Thyroid gland (tissue), 4 donors: ENCODE results near the gene ARL16.

Experiments
- POLR2A ChIP-seq, 2 donors: fragments of 450-650 bp; IDR thresholded peaks; one replicate each; pipeline ENCODE4 v1.6.1; 2017; ENCODE audit warnings: antibody characterized with exemption in 2 of 2, mild to moderate bottlenecking in 2 of 2, moderate library complexity in 1 of 2
- TF ChIP-seq, protein P1 (sequence below), 6 experiments: fragments of 200-600 bp in 3 of 6; fragments of 450-650 bp in 3 of 6; sonication (generic) in 3 of 6; IDR thresholded peaks; one replicate each; pipeline ENCODE4 v1.5.1; 2016 to 2019; ENCODE audit warnings: antibody characterized with exemption in 6 of 6, mild to moderate bottlenecking in 2 of 6, inconsistent platforms in 1 of 6, moderate library complexity in 1 of 6

- TF ChIP-seq, protein P1, sequence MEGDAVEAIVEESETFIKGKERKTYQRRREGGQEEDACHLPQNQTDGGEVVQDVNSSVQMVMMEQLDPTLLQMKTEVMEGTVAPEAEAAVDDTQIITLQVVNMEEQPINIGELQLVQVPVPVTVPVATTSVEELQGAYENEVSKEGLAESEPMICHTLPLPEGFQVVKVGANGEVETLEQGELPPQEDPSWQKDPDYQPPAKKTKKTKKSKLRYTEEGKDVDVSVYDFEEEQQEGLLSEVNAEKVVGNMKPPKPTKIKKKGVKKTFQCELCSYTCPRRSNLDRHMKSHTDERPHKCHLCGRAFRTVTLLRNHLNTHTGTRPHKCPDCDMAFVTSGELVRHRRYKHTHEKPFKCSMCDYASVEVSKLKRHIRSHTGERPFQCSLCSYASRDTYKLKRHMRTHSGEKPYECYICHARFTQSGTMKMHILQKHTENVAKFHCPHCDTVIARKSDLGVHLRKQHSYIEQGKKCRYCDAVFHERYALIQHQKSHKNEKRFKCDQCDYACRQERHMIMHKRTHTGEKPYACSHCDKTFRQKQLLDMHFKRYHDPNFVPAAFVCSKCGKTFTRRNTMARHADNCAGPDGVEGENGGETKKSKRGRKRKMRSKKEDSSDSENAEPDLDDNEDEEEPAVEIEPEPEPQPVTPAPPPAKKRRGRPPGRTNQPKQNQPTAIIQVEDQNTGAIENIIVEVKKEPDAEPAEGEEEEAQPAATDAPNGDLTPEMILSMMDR (IDR thresholded peaks at IDR 0.05), result no peak
- no peak for TF ChIP-seq POLR2A (IDR thresholded peaks at IDR 0.05)
Measured at GRCh38 chr17:81707725-81708646, 24.4 kb upstream of the ARL16 start.
